GM23338 (cell line): Measurements from ENCODE around the gene VOPP1. TPM values are rescaled to one million over a fixed set of nuclear protein-coding genes. Genes with fewer than 3 reads are reported as not detected.

Source experiments
- ATAC-seq: fragments of 200-7000 bp; cut with Tn5 transposase; 3 replicates; pipeline ENCODE4 v1.9.1; 2020
- DNase-seq: peaks from one replicate; pipeline ENCODE4 v3.0.0-alpha.2; 2015; ENCODE audit warnings: low spot score
- H2AFZ ChIP-seq: fragments of 200-600 bp; sonication (generic); 2 replicates; pipeline ENCODE4 v1.8.0; 2016; ENCODE audit warnings: antibody characterized with exemption, mild to moderate bottlenecking, moderate library complexity
- H3F3A ChIP-seq: fragments of 200-600 bp; sonication (generic); replicated peaks from 2 replicates; pipeline ENCODE4 v1.8.0; 2017; ENCODE audit warnings: antibody characterized with exemption, mixed run types, low read depth
- H3K27ac ChIP-seq: fragments of 200-600 bp; sonication (generic); 2 replicates; pipeline ENCODE4 v1.6.1; 2016; ENCODE audit warnings: low read depth
- H3K27me3 ChIP-seq: fragments of 200-600 bp; sonication (generic); 2 replicates; pipeline ENCODE4 v1.8.0; 2016; ENCODE audit warnings: mild to moderate bottlenecking, mixed run types, moderate library complexity; ENCODE audit not compliant: insufficient read depth
- H3K36me3 ChIP-seq: fragments of 200-600 bp; sonication (generic); 2 replicates; pipeline ENCODE4 v1.8.0; 2016; ENCODE audit warnings: mild to moderate bottlenecking; ENCODE audit not compliant: insufficient read depth
- H3K4me1 ChIP-seq: fragments of 200-600 bp; sonication (generic); 2 replicates; pipeline ENCODE4 v1.8.0; 2016; ENCODE audit warnings: mild to moderate bottlenecking, moderate library complexity; ENCODE audit not compliant: insufficient read depth
- H3K4me2 ChIP-seq: fragments of 200-600 bp; sonication (generic); 2 replicates; pipeline ENCODE4 v1.7.1; 2017; ENCODE audit warnings: mixed run types
- H3K4me3 ChIP-seq: fragments of 200-600 bp; sonication (generic); 2 replicates; pipeline ENCODE4 v1.6.1; 2016; ENCODE audit warnings: mixed run types
- H3K79me2 ChIP-seq: fragments of 200-600 bp; sonication (generic); replicated peaks from 2 replicates; pipeline ENCODE4 v1.8.0; 2017; ENCODE audit warnings: mild to moderate bottlenecking; ENCODE audit not compliant: insufficient read depth
- H3K9me2 ChIP-seq: fragments of 200-600 bp; sonication (generic); 2 replicates; pipeline ENCODE4 v1.8.0; 2017; ENCODE audit not compliant: insufficient read depth
- H4K20me1 ChIP-seq: fragments of 200-600 bp; sonication (generic); replicated peaks from 2 replicates; pipeline ENCODE4 v1.8.0; 2017; ENCODE audit warnings: mild to moderate bottlenecking; ENCODE audit not compliant: insufficient read depth
- H3K27ac Mint-ChIP-seq: 2 replicates; pipeline ENCODE4 v1.8.0; 2020; ENCODE audit warnings: inconsistent platforms, mild to moderate bottlenecking, moderate library complexity, mixed read lengths
- H3K27me3 Mint-ChIP-seq: 3 replicates; pipeline ENCODE4 v1.8.0; 2022; ENCODE audit warnings: low read depth, mild to moderate bottlenecking, moderate library complexity, mixed read lengths, inconsistent platforms; ENCODE audit not compliant: insufficient read depth, poor library complexity
- H3K36me3 Mint-ChIP-seq: 3 replicates; pipeline ENCODE4 v1.8.0; 2021; ENCODE audit warnings: low read depth, mild to moderate bottlenecking, inconsistent platforms, moderate library complexity, mixed read lengths
- H3K4me1 Mint-ChIP-seq: 3 replicates; pipeline ENCODE4 v1.8.0; 2020; ENCODE audit warnings: mild to moderate bottlenecking, inconsistent platforms, mixed read lengths
- H3K4me3 Mint-ChIP-seq: 3 replicates; pipeline ENCODE4 v1.8.0; 2021; ENCODE audit warnings: moderate library complexity, mild to moderate bottlenecking, inconsistent platforms, mixed read lengths
- H3K9me3 Mint-ChIP-seq: 3 replicates; pipeline ENCODE4 v1.8.0; 2020; ENCODE audit warnings: moderate library complexity, mild to moderate bottlenecking, inconsistent platforms, mixed read lengths
- CREB1 ChIP-seq: fragments of 250-450 bp; sonication (Bioruptor Pico); IDR thresholded peaks from 2 replicates; pipeline ENCODE4 v1.5.0; 2020; ENCODE audit warnings: low read depth, mild to moderate bottlenecking, moderate library complexity
- EZH2 ChIP-seq: fragments of 200-600 bp; sonication (generic); IDR thresholded peaks from one replicate; pipeline ENCODE4 v1.8.0; 2017; ENCODE audit warnings: antibody characterized with exemption, mild to moderate bottlenecking, low read depth; ENCODE audit not compliant: unreplicated experiment
- EZH2phosphoT487 ChIP-seq: fragments of 200-600 bp; sonication (generic); IDR thresholded peaks from one replicate; pipeline ENCODE4 v1.8.1; 2018; ENCODE audit warnings: antibody characterized with exemption; ENCODE audit not compliant: unreplicated experiment
- JUNB ChIP-seq: IDR thresholded peaks from one replicate; pipeline ENCODE4 v1.6.1; 2016; ENCODE audit warnings: antibody characterized with exemption; ENCODE audit not compliant: unreplicated experiment
- NANOG ChIP-seq: IDR thresholded peaks from 2 replicates; pipeline ENCODE4 v1.6.1; 2016; ENCODE audit warnings: antibody characterized with exemption, borderline replicate concordance
- POLR2AphosphoS5 ChIP-seq: IDR thresholded peaks from 2 replicates; pipeline ENCODE4 v1.6.1; 2016; ENCODE audit warnings: antibody characterized with exemption, low read depth
- STAT1 ChIP-seq: IDR thresholded peaks from one replicate; pipeline ENCODE4 v1.6.1; 2016; ENCODE audit warnings: antibody characterized with exemption; ENCODE audit not compliant: unreplicated experiment
- ZNF114 ChIP-seq: fragments of 250-450 bp; sonication (Bioruptor Pico); IDR thresholded peaks from 2 replicates; pipeline ENCODE4 v1.5.0; 2020; ENCODE audit warnings: mild to moderate bottlenecking, moderate library complexity
- ZNF331 ChIP-seq: fragments of 250-450 bp; sonication (Bioruptor Pico); IDR thresholded peaks from 2 replicates; pipeline ENCODE4 v1.5.0; 2020; ENCODE audit warnings: low read depth, mild to moderate bottlenecking, moderate library complexity
- polyA plus RNA-seq: library from polyadenylated mRNA; unstranded; fragments of >200 nt; fragmentation: Nextera tagmentation; extraction: Ambion mirVana; gene quantifications from 2 replicates; pipeline ENCODE4 v1.2.1, GENCODE V29; 2016
- total RNA-seq: library from RNA; depleted of rRNA; stranded (reverse); fragments of >200 nt; shearing (Covaris generic); gene quantifications from 2 replicates; pipeline ENCODE4 v1.2.3, GENCODE V29; 2014
- TF ChIP-seq, protein P1 (sequence below): fragments of 250-450 bp; sonication (Bioruptor Pico); IDR thresholded peaks from 2 replicates; pipeline ENCODE4 v1.5.0; 2020; ENCODE audit warnings: mild to moderate bottlenecking, moderate library complexity

VOPP1 gene
- total and polyA plus RNA-seq, 2 experiments from 2014 or later, result 28.2 to 73.7 TPM

DNA sequence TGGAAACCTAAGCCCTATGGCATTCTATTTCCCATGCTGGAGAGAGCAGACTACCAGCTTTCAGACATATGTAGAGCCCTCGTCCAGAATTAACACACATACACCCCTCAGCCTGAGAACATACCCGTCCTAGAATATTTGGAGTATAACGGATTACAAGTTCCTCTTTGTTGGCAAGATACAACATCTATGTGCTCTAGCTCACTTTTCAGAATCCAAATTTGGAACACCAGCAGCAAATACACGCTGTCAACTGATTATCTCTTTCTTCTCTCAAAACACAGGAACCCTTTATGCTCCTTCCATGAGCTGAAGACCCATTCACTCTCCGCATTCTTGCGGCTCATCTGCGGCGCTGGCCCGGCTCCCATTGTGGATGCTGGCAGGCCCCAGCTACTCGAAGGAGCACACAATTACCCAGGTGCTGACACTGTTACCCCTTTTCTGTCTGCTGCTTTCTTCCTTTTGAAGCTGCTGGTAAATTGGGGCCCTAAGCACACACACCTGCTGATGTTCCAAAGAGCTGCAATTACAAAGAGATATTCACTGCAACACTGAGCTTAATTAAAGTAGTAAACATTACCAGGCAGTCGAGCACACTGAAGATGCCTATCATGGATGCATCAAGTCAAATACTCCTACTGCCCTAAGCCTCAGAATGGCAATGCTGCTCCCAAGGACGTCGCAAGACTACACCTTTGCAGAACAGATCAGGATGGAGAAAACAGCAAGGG is 70.0 kb downstream of the VOPP1 start:
- Histone ChIP-seq H4K20me1 (peaks cover 32% of the 10 kb centered on the region), H3K4me2 (no peak overlapping the region), H3K36me3 (no peaks in the 10 kb centered on the region), H2AFZ (no peak overlapping the region), H3K27ac (no peak overlapping the region), H3K27me3 (no peaks in the 10 kb centered on the region), H3K79me2 (peaks cover 46% of the 10 kb centered on the region), H3F3A (no peaks in the 10 kb centered on the region), H3K9me2 (no peaks in the 10 kb centered on the region), H3K4me1 (no peaks in the 10 kb centered on the region; the same call in 1 of the 2 replicates), H3K4me3 (no peak overlapping the region)
- H3K27ac Mint-ChIP-seq, result no peak overlapping the region
- no peaks in the 10 kb centered on the region; the same call in 2 of the 3 replicates for H3K36me3 Mint-ChIP-seq
- TF ChIP-seq CREB1 (CRISPR knock-in tag) (no peak), EZH2phosphoT487 (no peak), NANOG (no peak), POLR2AphosphoS5 (no peak), ZNF331 (CRISPR knock-in tag) (no peak), EZH2 (no peak), ZNF114 (CRISPR knock-in tag) (no peak), STAT1 (no peak), JUNB (no peak)
- TF ChIP-seq, protein P1, sequence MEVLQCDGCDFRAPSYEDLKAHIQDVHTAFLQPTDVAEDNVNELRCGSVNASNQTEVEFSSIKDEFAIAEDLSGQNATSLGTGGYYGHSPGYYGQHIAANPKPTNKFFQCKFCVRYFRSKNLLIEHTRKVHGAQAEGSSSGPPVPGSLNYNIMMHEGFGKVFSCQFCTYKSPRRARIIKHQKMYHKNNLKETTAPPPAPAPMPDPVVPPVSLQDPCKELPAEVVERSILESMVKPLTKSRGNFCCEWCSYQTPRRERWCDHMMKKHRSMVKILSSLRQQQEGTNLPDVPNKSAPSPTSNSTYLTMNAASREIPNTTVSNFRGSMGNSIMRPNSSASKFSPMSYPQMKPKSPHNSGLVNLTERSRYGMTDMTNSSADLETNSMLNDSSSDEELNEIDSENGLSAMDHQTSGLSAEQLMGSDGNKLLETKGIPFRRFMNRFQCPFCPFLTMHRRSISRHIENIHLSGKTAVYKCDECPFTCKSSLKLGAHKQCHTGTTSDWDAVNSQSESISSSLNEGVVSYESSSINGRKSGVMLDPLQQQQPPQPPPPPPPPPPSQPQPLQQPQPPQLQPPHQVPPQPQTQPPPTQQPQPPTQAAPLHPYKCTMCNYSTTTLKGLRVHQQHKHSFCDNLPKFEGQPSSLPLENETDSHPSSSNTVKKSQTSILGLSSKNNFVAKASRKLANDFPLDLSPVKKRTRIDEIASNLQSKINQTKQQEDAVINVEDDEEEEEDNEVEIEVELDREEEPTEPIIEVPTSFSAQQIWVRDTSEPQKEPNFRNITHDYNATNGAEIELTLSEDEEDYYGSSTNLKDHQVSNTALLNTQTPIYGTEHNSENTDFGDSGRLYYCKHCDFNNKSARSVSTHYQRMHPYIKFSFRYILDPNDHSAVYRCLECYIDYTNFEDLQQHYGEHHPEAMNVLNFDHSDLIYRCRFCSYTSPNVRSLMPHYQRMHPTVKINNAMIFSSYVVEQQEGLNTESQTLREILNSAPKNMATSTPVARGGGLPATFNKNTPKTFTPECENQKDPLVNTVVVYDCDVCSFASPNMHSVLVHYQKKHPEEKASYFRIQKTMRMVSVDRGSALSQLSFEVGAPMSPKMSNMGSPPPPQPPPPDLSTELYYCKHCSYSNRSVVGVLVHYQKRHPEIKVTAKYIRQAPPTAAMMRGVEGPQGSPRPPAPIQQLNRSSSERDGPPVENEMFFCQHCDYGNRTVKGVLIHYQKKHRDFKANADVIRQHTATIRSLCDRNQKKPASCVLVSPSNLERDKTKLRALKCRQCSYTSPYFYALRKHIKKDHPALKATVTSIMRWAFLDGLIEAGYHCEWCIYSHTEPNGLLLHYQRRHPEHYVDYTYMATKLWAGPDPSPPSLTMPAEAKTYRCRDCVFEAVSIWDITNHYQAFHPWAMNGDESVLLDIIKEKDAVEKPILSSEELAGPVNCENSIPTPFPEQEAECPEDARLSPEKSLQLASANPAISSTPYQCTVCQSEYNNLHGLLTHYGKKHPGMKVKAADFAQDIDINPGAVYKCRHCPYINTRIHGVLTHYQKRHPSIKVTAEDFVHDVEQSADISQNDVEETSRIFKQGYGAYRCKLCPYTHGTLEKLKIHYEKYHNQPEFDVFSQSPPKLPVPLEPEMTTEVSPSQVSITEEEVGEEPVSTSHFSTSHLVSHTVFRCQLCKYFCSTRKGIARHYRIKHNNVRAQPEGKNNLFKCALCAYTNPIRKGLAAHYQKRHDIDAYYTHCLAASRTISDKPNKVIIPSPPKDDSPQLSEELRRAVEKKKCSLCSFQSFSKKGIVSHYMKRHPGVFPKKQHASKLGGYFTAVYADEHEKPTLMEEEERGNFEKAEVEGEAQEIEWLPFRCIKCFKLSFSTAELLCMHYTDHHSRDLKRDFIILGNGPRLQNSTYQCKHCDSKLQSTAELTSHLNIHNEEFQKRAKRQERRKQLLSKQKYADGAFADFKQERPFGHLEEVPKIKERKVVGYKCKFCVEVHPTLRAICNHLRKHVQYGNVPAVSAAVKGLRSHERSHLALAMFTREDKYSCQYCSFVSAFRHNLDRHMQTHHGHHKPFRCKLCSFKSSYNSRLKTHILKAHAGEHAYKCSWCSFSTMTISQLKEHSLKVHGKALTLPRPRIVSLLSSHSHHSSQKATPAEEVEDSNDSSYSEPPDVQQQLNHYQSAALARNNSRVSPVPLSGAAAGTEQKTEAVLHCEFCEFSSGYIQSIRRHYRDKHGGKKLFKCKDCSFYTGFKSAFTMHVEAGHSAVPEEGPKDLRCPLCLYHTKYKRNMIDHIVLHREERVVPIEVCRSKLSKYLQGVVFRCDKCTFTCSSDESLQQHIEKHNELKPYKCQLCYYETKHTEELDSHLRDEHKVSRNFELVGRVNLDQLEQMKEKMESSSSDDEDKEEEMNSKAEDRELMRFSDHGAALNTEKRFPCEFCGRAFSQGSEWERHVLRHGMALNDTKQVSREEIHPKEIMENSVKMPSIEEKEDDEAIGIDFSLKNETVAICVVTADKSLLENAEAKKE (CRISPR knock-in tag), result no peak
- peaks cover 42% of the 10 kb centered on the region for H3K4me1 Mint-ChIP-seq
- no peaks in the 10 kb centered on the region for H3K9me3 Mint-ChIP-seq
- DNase-seq, result no peak
- H3K4me3 Mint-ChIP-seq, result no peak overlapping the region
- H3K27me3 Mint-ChIP-seq, result peaks cover 9% of the 10 kb centered on the region
- ATAC-seq, result no peak
